Measurements from ENCODE around the gene MYLK.

MYLK gene

GRCh38 chr3:123651449-123652341, 232.4 kb downstream of the MYLK start:
- Histone ChIP-seq H3K4me3 (ENCODE audit: severe bottlenecking) (no peak overlapping the region), H3K36me3 (ENCODE audit: low read depth) (no peaks in the 10 kb centered on the region), H3K27me3 (ENCODE audit: insufficient read depth, poor library complexity, severe bottlenecking) (no peaks in the 10 kb centered on the region), H3K27ac (ENCODE audit: poor library complexity, severe bottlenecking) (no peak overlapping the region), H3K4me1 (ENCODE audit: insufficient read depth, poor library complexity, severe bottlenecking) (peaks cover 6% of the 10 kb centered on the region), H3K9me3 (ENCODE audit: severe bottlenecking) (no peaks in the 10 kb centered on the region)
- no peak for ATAC-seq (ENCODE audit: low read depth)
- DNase-seq (ENCODE audit: low spot score), result no peak
- TF ChIP-seq CTCF (IDR thresholded peaks at IDR 0.05; ENCODE audit: poor library complexity, severe bottlenecking), result no peak

- Histone ChIP-seq H3K27me3 (ENCODE audit: insufficient read depth, poor library complexity, severe bottlenecking) (no peaks in the 10 kb centered on the region), H3K9me3 (ENCODE audit: severe bottlenecking) (no peaks in the 10 kb centered on the region), H3K36me3 (ENCODE audit: low read depth) (no peaks in the 10 kb centered on the region), H3K4me1 (ENCODE audit: insufficient read depth, poor library complexity, severe bottlenecking) (peaks cover 6% of the 10 kb centered on the region), H3K27ac (ENCODE audit: poor library complexity, severe bottlenecking) (no peak overlapping the region), H3K4me3 (ENCODE audit: severe bottlenecking) (no peak overlapping the region)
- no peak for ATAC-seq (ENCODE audit: low read depth)
- no peak for TF ChIP-seq CTCF (IDR thresholded peaks at IDR 0.05; ENCODE audit: poor library complexity, severe bottlenecking)
- no peak for DNase-seq (ENCODE audit: low spot score)
Measured at GRCh38 chr3:123650101-123650500, 234.0 kb downstream of the MYLK start.

GRCh38 chr3:123648696-123649405, 235.3 kb downstream of the MYLK start:
- H3K4me3 ChIP-seq (ENCODE audit: severe bottlenecking), result no peak overlapping the region
- no peak for ATAC-seq (ENCODE audit: low read depth)
- H3K36me3 ChIP-seq (ENCODE audit: low read depth), result no peaks in the 10 kb centered on the region
- DNase-seq (ENCODE audit: low spot score), result no peak
- H3K27ac ChIP-seq (ENCODE audit: poor library complexity, severe bottlenecking), result no peak overlapping the region
- no peaks in the 10 kb centered on the region for H3K27me3 ChIP-seq (ENCODE audit: insufficient read depth, poor library complexity, severe bottlenecking)
- H3K9me3 ChIP-seq (ENCODE audit: severe bottlenecking), result no peaks in the 10 kb centered on the region
- H3K4me1 ChIP-seq (ENCODE audit: insufficient read depth, poor library complexity, severe bottlenecking), result peaks cover 6% of the 10 kb centered on the region
- TF ChIP-seq CTCF (IDR thresholded peaks at IDR 0.05; ENCODE audit: poor library complexity, severe bottlenecking), result no peak

GRCh38 chr3:123644358-123644757, 239.8 kb downstream of the MYLK start:
- no peak overlapping the region for H3K4me3 ChIP-seq (ENCODE audit: severe bottlenecking)
- H3K36me3 ChIP-seq (ENCODE audit: low read depth), result no peaks in the 10 kb centered on the region
- no peaks in the 10 kb centered on the region for H3K9me3 ChIP-seq (ENCODE audit: severe bottlenecking)
- H3K27me3 ChIP-seq (ENCODE audit: insufficient read depth, poor library complexity, severe bottlenecking), result no peaks in the 10 kb centered on the region
- H3K4me1 ChIP-seq (ENCODE audit: insufficient read depth, poor library complexity, severe bottlenecking), result no peaks in the 10 kb centered on the region
- no peak for TF ChIP-seq CTCF (IDR thresholded peaks at IDR 0.05; ENCODE audit: poor library complexity, severe bottlenecking)
- H3K27ac ChIP-seq (ENCODE audit: poor library complexity, severe bottlenecking), result no peak overlapping the region
- DNase-seq (ENCODE audit: low spot score) (no peak), ATAC-seq (ENCODE audit: low read depth) (no peak)

Measured in RWPE2 (cell line).